Endodermal cell (in vitro differentiated cells): ENCODE measurements around the gene DSCAML1. TPM values are rescaled to one million over a fixed set of nuclear protein-coding genes. Genes with fewer than 3 reads are reported as not detected.
"Not testable (repeated sequence)": the region's sequence is repeated elsewhere in the genome, so short reads cannot be mapped to it uniquely, and the experiment has no call there.

Experiments
- DNase-seq: peaks from one replicate; pipeline ENCODE4 v3.0.0-alpha.2; 2017
- H3K27ac ChIP-seq: 2 replicates; pipeline ENCODE4 v1.5.1; 2013; ENCODE audit warnings: mild to moderate bottlenecking, low read depth, low read length, moderate library complexity
- H3K27me3 ChIP-seq: 2 replicates; pipeline ENCODE4 v1.6.1; 2013; ENCODE audit warnings: mild to moderate bottlenecking, low read length, moderate library complexity; ENCODE audit not compliant: insufficient read depth, control insufficient read depth, poor library complexity, severe bottlenecking
- H3K36me3 ChIP-seq: 2 replicates; pipeline ENCODE4 v1.7.0; 2013; ENCODE audit warnings: mild to moderate bottlenecking, low read length, moderate library complexity; ENCODE audit not compliant: control insufficient read depth, insufficient read depth
- H3K4me1 ChIP-seq: one replicate; pipeline ENCODE4 v1.7.0; 2013; ENCODE audit warnings: low read length; ENCODE audit not compliant: control insufficient read depth, insufficient read depth
- H3K4me3 ChIP-seq: 2 replicates; pipeline ENCODE4 v1.5.1; 2013; ENCODE audit warnings: mild to moderate bottlenecking, low read length, moderate library complexity
- H3K9ac ChIP-seq: 2 replicates; pipeline ENCODE4 v1.6.1; 2013; ENCODE audit warnings: mild to moderate bottlenecking, low read length, moderate library complexity; ENCODE audit not compliant: poor library complexity, severe bottlenecking; ENCODE audit errors: extremely low read depth
- H3K9me3 ChIP-seq: 2 replicates; pipeline ENCODE4 v1.6.1; 2013; ENCODE audit warnings: mild to moderate bottlenecking, low read length, moderate library complexity; ENCODE audit not compliant: control insufficient read depth
- H3K27ac Mint-ChIP-seq: 2 replicates; pipeline ENCODE4 v1.8.0; 2020; ENCODE audit warnings: mixed read lengths
- H3K27me3 Mint-ChIP-seq: 2 replicates; pipeline ENCODE4 v1.8.0; 2021; ENCODE audit warnings: mild to moderate bottlenecking, mixed read lengths; ENCODE audit not compliant: insufficient read depth
- H3K36me3 Mint-ChIP-seq: 2 replicates; pipeline ENCODE4 v1.8.0; 2020; ENCODE audit warnings: low read depth, mixed read lengths
- H3K4me1 Mint-ChIP-seq: 2 replicates; pipeline ENCODE4 v1.8.0; 2020; ENCODE audit warnings: mixed read lengths
- H3K4me3 Mint-ChIP-seq: 2 replicates; pipeline ENCODE4 v1.8.0; 2020; ENCODE audit warnings: mild to moderate bottlenecking, moderate library complexity, mixed read lengths
- H3K9me3 Mint-ChIP-seq: 2 replicates; pipeline ENCODE4 v1.8.0; 2020; ENCODE audit warnings: mild to moderate bottlenecking, mixed read lengths
- WGBS, 2 experiments: methylation state at CpG; one replicate each; pipeline versions ENCODE4 v1.1.5 to v1.1.7; 2013; ENCODE audit warnings: missing lambda C conversion rate in 2 of 2, mixed read lengths in 1 of 2; ENCODE audit not compliant: insufficient coverage in 1 of 2, insufficient read length in 1 of 2; 5-methylcytosine and 5-hydroxymethylcytosine counted together
- total RNA-seq, 2 donors: library from RNA; stranded (reverse); fragmentation: NEBNext Ultra II Directional in 1 of 2; extraction: Animal tissue kit (Norgen Biotek cat#: 25700) in 1 of 2; gene quantifications; 2 replicates in 1 of 2; 3 replicates in 1 of 2; pipeline ENCODE4 v1.2.1, GENCODE V29; 2021
- TF ChIP-seq, protein P1 (sequence below): fragments of 200-600 bp; sonication (generic); conservative IDR thresholded peaks from 2 replicates; pipeline ENCODE4 v1.5.0; 2021; ENCODE audit warnings: antibody characterized with exemption, mild to moderate bottlenecking

Gene DSCAML1
- total RNA-seq, 2 donors from 2014 or later = 5.6 to 10.9 TPM

DNA sequence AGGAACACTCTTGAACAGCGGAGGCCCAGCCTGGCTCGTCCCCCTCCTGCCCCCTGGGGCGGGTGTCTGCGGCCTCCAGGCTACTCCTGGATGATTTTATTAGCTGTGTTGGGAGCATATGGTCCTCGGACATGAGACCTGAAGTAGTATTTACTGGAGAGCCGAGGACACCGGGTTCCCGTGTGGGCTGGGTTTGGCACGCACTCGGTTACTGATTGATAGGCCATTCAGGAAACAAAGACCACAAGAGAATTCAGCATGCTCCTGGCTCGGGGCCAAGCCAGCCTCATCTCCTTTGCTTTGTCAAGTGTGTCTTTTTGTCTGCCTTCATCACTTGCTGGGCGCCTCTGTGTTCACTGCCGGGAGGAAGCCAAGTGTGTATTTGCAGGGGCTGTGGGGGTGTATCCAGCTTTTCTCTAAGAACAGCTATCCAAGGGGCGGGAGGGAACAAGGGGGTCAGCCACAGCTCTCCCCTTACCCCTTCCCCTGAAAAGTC, 17.8 kb upstream of the DSCAML1 start:
- Histone ChIP-seq H3K27me3 (no peaks in the 10 kb centered on the region), H3K27ac (peak overlapping the region; percentile 84), H3K9ac (peak overlapping the region; percentile 30), H3K4me3 (peak overlapping the region; percentile 52), H3K36me3 (no peaks in the 10 kb centered on the region), H3K4me1 (peaks cover 20% of the 10 kb centered on the region), H3K9me3 (no peaks in the 10 kb centered on the region)
- no peaks in the 10 kb centered on the region for H3K36me3 Mint-ChIP-seq
- H3K4me3 Mint-ChIP-seq = peak overlapping the region; percentile 64
- DNase-seq = peak; percentile 75
- H3K9me3 Mint-ChIP-seq = no peaks in the 10 kb centered on the region
- H3K27ac Mint-ChIP-seq = peak overlapping the region; percentile 98
- 40 to 60% methylated on average over 1 to 14 of the region's 14 CpGs for WGBS, 2 experiments
- no peaks in the 10 kb centered on the region for H3K27me3 Mint-ChIP-seq
- peaks cover 77% of the 10 kb centered on the region for H3K4me1 Mint-ChIP-seq
- TF ChIP-seq, protein P1, sequence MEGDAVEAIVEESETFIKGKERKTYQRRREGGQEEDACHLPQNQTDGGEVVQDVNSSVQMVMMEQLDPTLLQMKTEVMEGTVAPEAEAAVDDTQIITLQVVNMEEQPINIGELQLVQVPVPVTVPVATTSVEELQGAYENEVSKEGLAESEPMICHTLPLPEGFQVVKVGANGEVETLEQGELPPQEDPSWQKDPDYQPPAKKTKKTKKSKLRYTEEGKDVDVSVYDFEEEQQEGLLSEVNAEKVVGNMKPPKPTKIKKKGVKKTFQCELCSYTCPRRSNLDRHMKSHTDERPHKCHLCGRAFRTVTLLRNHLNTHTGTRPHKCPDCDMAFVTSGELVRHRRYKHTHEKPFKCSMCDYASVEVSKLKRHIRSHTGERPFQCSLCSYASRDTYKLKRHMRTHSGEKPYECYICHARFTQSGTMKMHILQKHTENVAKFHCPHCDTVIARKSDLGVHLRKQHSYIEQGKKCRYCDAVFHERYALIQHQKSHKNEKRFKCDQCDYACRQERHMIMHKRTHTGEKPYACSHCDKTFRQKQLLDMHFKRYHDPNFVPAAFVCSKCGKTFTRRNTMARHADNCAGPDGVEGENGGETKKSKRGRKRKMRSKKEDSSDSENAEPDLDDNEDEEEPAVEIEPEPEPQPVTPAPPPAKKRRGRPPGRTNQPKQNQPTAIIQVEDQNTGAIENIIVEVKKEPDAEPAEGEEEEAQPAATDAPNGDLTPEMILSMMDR = no peak

DNA sequence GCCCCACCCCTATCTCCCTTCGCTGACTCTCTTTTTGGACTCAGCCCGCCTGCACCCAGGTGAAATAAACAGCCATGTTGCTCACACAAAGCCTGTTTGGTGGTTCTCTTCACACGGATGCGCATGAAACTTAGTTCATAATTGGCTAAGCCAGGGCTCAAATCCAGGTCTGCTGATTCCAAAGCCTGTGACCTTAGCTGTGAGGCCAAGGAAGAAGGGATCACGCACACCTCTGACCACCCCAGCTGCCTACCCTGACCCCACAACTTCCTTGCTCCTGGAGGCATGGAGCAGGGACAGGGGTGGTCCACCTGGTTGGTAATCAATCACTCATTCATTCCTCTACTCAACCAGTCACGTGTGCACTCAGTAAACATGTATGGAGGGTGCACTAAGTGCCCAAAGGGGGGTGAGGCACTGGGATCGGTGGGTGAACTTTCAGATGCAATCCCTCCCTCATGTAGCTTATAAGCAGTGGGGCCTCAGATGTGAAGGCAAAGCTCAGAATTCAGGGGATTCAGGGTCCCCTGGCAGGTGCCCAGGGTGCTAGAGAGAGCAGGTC, 17.3 kb upstream of the DSCAML1 start:
- no peaks in the 10 kb centered on the region for H3K9me3 ChIP-seq

DNA sequence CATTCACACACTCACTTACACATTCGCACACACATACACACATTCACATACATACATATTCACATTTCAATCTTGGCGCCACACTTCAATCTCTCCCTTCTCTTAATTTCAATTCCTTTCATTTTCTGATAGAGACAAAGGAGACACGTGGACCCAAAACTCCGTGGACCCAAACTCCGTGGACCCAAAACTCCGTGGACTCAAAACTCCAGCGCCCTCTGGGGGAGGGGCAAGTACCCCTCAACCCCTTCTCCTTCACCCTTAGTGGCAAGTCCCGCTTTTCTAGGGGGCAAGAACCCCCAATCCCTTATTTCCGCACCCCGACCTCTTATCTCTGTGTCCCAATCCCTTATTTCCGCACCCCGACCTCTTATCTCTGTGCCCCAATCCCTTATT, 13.0 kb upstream of the DSCAML1 start:
- H3K9ac ChIP-seq, H3K9me3 Mint-ChIP-seq, H3K27ac ChIP-seq, H3K4me3 ChIP-seq, H3K27me3 ChIP-seq, H3K9me3 ChIP-seq, H3K4me1 ChIP-seq, H3K27me3 Mint-ChIP-seq, H3K36me3 ChIP-seq, DNase-seq: not testable (repeated sequence)
- H3K27ac Mint-ChIP-seq = peak overlapping the region; percentile 83
- peaks cover 13% of the 10 kb centered on the region for H3K36me3 Mint-ChIP-seq
- peaks cover 55% of the 10 kb centered on the region for H3K4me1 Mint-ChIP-seq
- H3K4me3 Mint-ChIP-seq = peak overlapping the region; percentile 38
- WGBS, 2 experiments = 94 to 98% methylated on average over 5 to 12 of the region's 12 CpGs

More for the DNA sequence above, 17.3 kb upstream of the DSCAML1 start:
- Histone ChIP-seq H3K27ac (peak overlapping the region; percentile 84), H3K4me1 (peaks cover 22% of the 10 kb centered on the region), H3K4me3 (peak overlapping the region; percentile 52), H3K27me3 (no peaks in the 10 kb centered on the region), H3K36me3 (no peaks in the 10 kb centered on the region), H3K9ac (no peak overlapping the region)
- Mint-ChIP-seq H3K27me3 (no peaks in the 10 kb centered on the region), H3K36me3 (no peaks in the 10 kb centered on the region), H3K27ac (peak overlapping the region; percentile 98), H3K4me1 (peaks cover 77% of the 10 kb centered on the region), H3K4me3 (peak overlapping the region; percentile 64), H3K9me3 (no peaks in the 10 kb centered on the region)
- WGBS, 2 experiments = 77 to 93% methylated on average over 3 to 7 of the region's 7 CpGs
- DNase-seq = peak; percentile 54
- TF ChIP-seq, protein P1 = no peak
